CD8-positive, alpha-beta memory T cell (primary cell): Measurements from ENCODE around the gene CA12. TPM values are rescaled to one million over a fixed set of nuclear protein-coding genes. Genes with fewer than 3 reads are reported as not detected.

Experiments
- CTCF ChIA-PET: fragments of 350-600 bp; sonication (Branson Sonifier 250); formaldehyde crosslinking; loops from one replicate; lab custom pipeline; 2021; ENCODE audit warnings: antibody characterized with exemption; lab: Charles Lee
- POLR2A ChIA-PET: fragments of 350-600 bp; sonication (Branson Sonifier 250); formaldehyde crosslinking; loops from one replicate; lab custom pipeline; 2021; ENCODE audit warnings: antibody characterized with exemption; lab: Charles Lee
- DNase-seq, 5 donors: peaks; one replicate each; pipeline versions ENCODE4 v3.0.0 to v3.0.0-alpha.2; 2020 to 2022; ENCODE audit warnings: mixed read lengths in 1 of 5
- H3K27ac ChIP-seq: one replicate; pipeline ENCODE4 v1.7.0; 2013; ENCODE audit warnings: low read depth, mild to moderate bottlenecking, low read length, moderate library complexity
- H3K27me3 ChIP-seq: 2 replicates; pipeline ENCODE4 v1.7.0; 2013; ENCODE audit warnings: low read length, mild to moderate bottlenecking; ENCODE audit not compliant: insufficient read depth, poor library complexity, severe bottlenecking
- H3K36me3 ChIP-seq: 2 replicates; pipeline ENCODE4 v1.7.0; 2013; ENCODE audit warnings: mild to moderate bottlenecking, low read length, moderate library complexity; ENCODE audit not compliant: insufficient read depth
- H3K4me1 ChIP-seq: 2 replicates; pipeline ENCODE4 v1.7.0; 2013; ENCODE audit warnings: mild to moderate bottlenecking, low read length, moderate library complexity; ENCODE audit not compliant: insufficient read depth
- H3K4me3 ChIP-seq: 2 replicates; pipeline ENCODE4 v1.7.0; 2013; ENCODE audit warnings: mild to moderate bottlenecking, low read length
- H3K9me3 ChIP-seq: 2 replicates; pipeline ENCODE4 v1.7.0; 2013; ENCODE audit warnings: mild to moderate bottlenecking, low read length
- H3K27ac Mint-ChIP-seq, 8 donors: one replicate each; pipeline ENCODE4 v1.8.0; 2020 to 2021; ENCODE audit warnings: mixed read lengths in 8 of 8, mild to moderate bottlenecking in 6 of 8, inconsistent platforms in 3 of 8, moderate library complexity in 3 of 8
- H3K27me3 Mint-ChIP-seq, 2 donors: one replicate each; pipeline ENCODE4 v1.8.0; 2020 to 2021; ENCODE audit warnings: mixed read lengths in 2 of 2, mild to moderate bottlenecking in 1 of 2, moderate library complexity in 1 of 2
- H3K36me3 Mint-ChIP-seq, 3 donors: one replicate each; pipeline ENCODE4 v1.8.0; 2020 to 2021; ENCODE audit warnings: mixed read lengths in 3 of 3, inconsistent platforms in 1 of 3, mild to moderate bottlenecking in 1 of 3
- H3K4me1 Mint-ChIP-seq, 3 donors: one replicate each; pipeline ENCODE4 v1.8.0; 2020 to 2021; ENCODE audit warnings: mixed read lengths in 3 of 3, inconsistent platforms in 1 of 3, mild to moderate bottlenecking in 1 of 3
- H3K4me3 Mint-ChIP-seq, 7 donors: one replicate each; pipeline ENCODE4 v1.8.0; 2020 to 2021; ENCODE audit warnings: mixed read lengths in 7 of 7, mild to moderate bottlenecking in 6 of 7, moderate library complexity in 4 of 7, inconsistent platforms in 2 of 7
- H3K9me3 Mint-ChIP-seq, 5 donors: one replicate each; pipeline ENCODE4 v1.8.0; 2020 to 2022; ENCODE audit warnings: mixed read lengths in 5 of 5, mild to moderate bottlenecking in 3 of 5, moderate library complexity in 2 of 5, inconsistent platforms in 1 of 5
- polyA plus RNA-seq: library from polyadenylated mRNA; unstranded; fragments of 300-500 nt; fragmentation: Illumina TruSeq; gene quantifications from one replicate; pipeline ENCODE4 v1.2.3, GENCODE V29; 2021
- total RNA-seq, 2 experiments: library from RNA; stranded (reverse); gene quantifications; one replicate each; pipeline ENCODE4 v1.2.3, GENCODE V29; 2021

The CA12 gene
- total and polyA plus RNA-seq, 3 experiments from 2014 or later, result 0.08 TPM; not detected in 2

- ChIA-PET POLR2A (interaction anchor here (0.7 kb wide), 1 partner anchor 10 kb away, joined by 3 read pairs; the partner anchor contains the start of gene CA12), CTCF (interaction anchor here (1.0 kb wide), 1 partner anchor 324 kb away, joined by 3 read pairs; no protein-coding TSS in a partner anchor)
- H3K4me1 ChIP-seq, result no peaks in the 10 kb centered on the region
- Mint-ChIP-seq H3K36me3 (no peaks in the 10 kb centered on the region), H3K4me3 (no peak overlapping the region), H3K27ac (no peak overlapping the region), H3K27me3 (peaks cover 13 to 14% of the 10 kb centered on the region in 2 donors), H3K4me1 (peaks cover 2 to 5% (median 5%) of the 10 kb centered on the region in 3 donors), H3K9me3 (no peaks in the 10 kb centered on the region)
- no peaks in the 10 kb centered on the region for H3K9me3 ChIP-seq
- no peaks in the 10 kb centered on the region for H3K36me3 ChIP-seq
- H3K27ac ChIP-seq, result no peak overlapping the region
- H3K4me3 ChIP-seq, result no peak overlapping the region
- DNase-seq, result no peak
- no peaks in the 10 kb centered on the region for H3K27me3 ChIP-seq
Observed at GRCh38 chr15:63371297-63371918, 10.2 kb downstream of the CA12 start.

GRCh38 chr15:63370764-63371163 lies 10.9 kb downstream of the CA12 start:
- peaks cover 10 to 13% of the 10 kb centered on the region in 2 donors for H3K27me3 Mint-ChIP-seq
- no peaks in the 10 kb centered on the region for H3K4me1 ChIP-seq
- no peaks in the 10 kb centered on the region for H3K36me3 Mint-ChIP-seq
- ChIA-PET POLR2A (no interaction called here), CTCF (no interaction called here)
- no peak overlapping the region for H3K27ac ChIP-seq
- no peaks in the 10 kb centered on the region for H3K9me3 Mint-ChIP-seq
- no peak for DNase-seq
- no peak overlapping the region for H3K27ac Mint-ChIP-seq
- H3K4me1 Mint-ChIP-seq, result peaks cover 2 to 5% (median 5%) of the 10 kb centered on the region in 3 donors
- H3K9me3 ChIP-seq, result no peaks in the 10 kb centered on the region
- no peak overlapping the region for H3K4me3 ChIP-seq
- no peaks in the 10 kb centered on the region for H3K36me3 ChIP-seq
- no peak overlapping the region for H3K4me3 Mint-ChIP-seq
- H3K27me3 ChIP-seq, result no peaks in the 10 kb centered on the region

- Histone ChIP-seq H3K4me1 (no peaks in the 10 kb centered on the region), H3K9me3 (no peaks in the 10 kb centered on the region), H3K4me3 (no peak overlapping the region), H3K36me3 (no peaks in the 10 kb centered on the region), H3K27me3 (no peaks in the 10 kb centered on the region), H3K27ac (no peak overlapping the region)
- Mint-ChIP-seq H3K4me3 (no peak overlapping the region), H3K27me3 (peaks cover 2 to 5% of the 10 kb centered on the region in 2 donors), H3K36me3 (no peaks in the 10 kb centered on the region), H3K4me1 (peaks cover under 1 to 2% (median 2%) of the 10 kb centered on the region in 3 donors), H3K27ac (peak overlapping the region in 1 of 8 donors; percentile 14), H3K9me3 (no peaks in the 10 kb centered on the region)
- CTCF ChIA-PET, result interaction anchor here (0.9 kb wide), 1 partner anchor 322 kb away, joined by 3 read pairs; no protein-coding TSS in a partner anchor
- DNase-seq, result no peak
- POLR2A ChIA-PET, result no interaction called here
Observed at GRCh38 chr15:63369781-63370180, 11.9 kb downstream of the CA12 start.

- Mint-ChIP-seq H3K36me3 (no peaks in the 10 kb centered on the region), H3K4me1 (no peaks in the 10 kb centered on the region), H3K27me3 (peaks cover 3 to 4% of the 10 kb centered on the region in 2 donors), H3K27ac (peak overlapping the region in 1 of 8 donors; percentile 14), H3K9me3 (no peaks in the 10 kb centered on the region), H3K4me3 (no peak overlapping the region)
- Histone ChIP-seq H3K4me1 (no peaks in the 10 kb centered on the region), H3K27me3 (no peaks in the 10 kb centered on the region), H3K36me3 (no peaks in the 10 kb centered on the region), H3K27ac (no peak overlapping the region), H3K9me3 (no peaks in the 10 kb centered on the region), H3K4me3 (no peak overlapping the region)
- no peak for DNase-seq
- CTCF ChIA-PET, result interaction anchor here (0.9 kb wide), 1 partner anchor 322 kb away, joined by 3 read pairs; no protein-coding TSS in a partner anchor
- POLR2A ChIA-PET, result no interaction called here
Observed at GRCh38 chr15:63369296-63369695, 12.3 kb downstream of the CA12 start.

GRCh38 chr15:63368503-63368902 lies 13.1 kb downstream of the CA12 start:
- no peaks in the 10 kb centered on the region for H3K9me3 Mint-ChIP-seq
- no peaks in the 10 kb centered on the region for H3K4me1 Mint-ChIP-seq
- Histone ChIP-seq H3K27me3 (no peaks in the 10 kb centered on the region), H3K4me3 (no peak overlapping the region), H3K27ac (no peak overlapping the region), H3K36me3 (no peaks in the 10 kb centered on the region), H3K9me3 (no peaks in the 10 kb centered on the region), H3K4me1 (no peaks in the 10 kb centered on the region)
- POLR2A ChIA-PET, result no interaction called here
- no peaks in the 10 kb centered on the region for H3K36me3 Mint-ChIP-seq
- CTCF ChIA-PET, result no interaction called here
- no peak for DNase-seq
- H3K27ac Mint-ChIP-seq, result no peak overlapping the region
- H3K4me3 Mint-ChIP-seq, result no peak overlapping the region
- H3K27me3 Mint-ChIP-seq, result peaks cover 3 to 4% of the 10 kb centered on the region in 2 donors

GRCh38 chr15:63367900-63368299 lies 13.7 kb downstream of the CA12 start:
- ChIA-PET POLR2A (no interaction called here), CTCF (no interaction called here)
- no peaks in the 10 kb centered on the region for H3K4me1 ChIP-seq
- H3K4me3 ChIP-seq, result no peak overlapping the region
- no peaks in the 10 kb centered on the region for H3K36me3 Mint-ChIP-seq
- no peak overlapping the region for H3K27ac Mint-ChIP-seq
- H3K4me1 Mint-ChIP-seq, result no peaks in the 10 kb centered on the region
- no peak for DNase-seq
- H3K36me3 ChIP-seq, result no peaks in the 10 kb centered on the region
- H3K27me3 Mint-ChIP-seq, result peaks cover 5 to 9% of the 10 kb centered on the region in 2 donors
- no peak overlapping the region for H3K27ac ChIP-seq
- H3K9me3 ChIP-seq, result no peaks in the 10 kb centered on the region
- H3K27me3 ChIP-seq, result no peaks in the 10 kb centered on the region
- no peak overlapping the region for H3K4me3 Mint-ChIP-seq
- H3K9me3 Mint-ChIP-seq, result no peaks in the 10 kb centered on the region

- no peaks in the 10 kb centered on the region for H3K27me3 ChIP-seq
- no peaks in the 10 kb centered on the region for H3K9me3 ChIP-seq
- no peak overlapping the region for H3K4me3 Mint-ChIP-seq
- no peak overlapping the region for H3K27ac ChIP-seq
- no peak overlapping the region for H3K27ac Mint-ChIP-seq
- DNase-seq, result no peak
- no peaks in the 10 kb centered on the region for H3K36me3 Mint-ChIP-seq
- H3K4me3 ChIP-seq, result no peak overlapping the region
- POLR2A ChIA-PET, result no interaction called here
- no peaks in the 10 kb centered on the region for H3K4me1 Mint-ChIP-seq
- CTCF ChIA-PET, result no interaction called here
- peaks cover 5 to 10% of the 10 kb centered on the region in 2 donors for H3K27me3 Mint-ChIP-seq
- no peaks in the 10 kb centered on the region for H3K36me3 ChIP-seq
- no peaks in the 10 kb centered on the region for H3K9me3 Mint-ChIP-seq
- no peaks in the 10 kb centered on the region for H3K4me1 ChIP-seq
Observed at GRCh38 chr15:63367390-63367789, 14.3 kb downstream of the CA12 start.

- Mint-ChIP-seq H3K4me1 (no peaks in the 10 kb centered on the region), H3K4me3 (no peak overlapping the region), H3K9me3 (no peaks in the 10 kb centered on the region), H3K36me3 (no peaks in the 10 kb centered on the region), H3K27me3 (peaks cover 5 to 14% of the 10 kb centered on the region in 2 donors), H3K27ac (peak overlapping the region in 1 of 8 donors; percentile 26)
- Histone ChIP-seq H3K4me1 (no peaks in the 10 kb centered on the region), H3K36me3 (no peaks in the 10 kb centered on the region), H3K27ac (no peak overlapping the region), H3K9me3 (no peaks in the 10 kb centered on the region), H3K4me3 (no peak overlapping the region), H3K27me3 (no peaks in the 10 kb centered on the region)
- no peak for DNase-seq
- CTCF ChIA-PET, result no interaction called here
- POLR2A ChIA-PET, result no interaction called here
Observed at GRCh38 chr15:63366451-63366850, 15.2 kb downstream of the CA12 start.
